ENCODE measurements around the gene SLC6A6. TPM values are rescaled to one million over a fixed set of nuclear protein-coding genes. Genes with fewer than 3 reads are reported as not detected.

SLC6A6 gene
- total RNA-seq, 2 experiments from 2014 or later: 43.4 to 48.8 TPM

DNA sequence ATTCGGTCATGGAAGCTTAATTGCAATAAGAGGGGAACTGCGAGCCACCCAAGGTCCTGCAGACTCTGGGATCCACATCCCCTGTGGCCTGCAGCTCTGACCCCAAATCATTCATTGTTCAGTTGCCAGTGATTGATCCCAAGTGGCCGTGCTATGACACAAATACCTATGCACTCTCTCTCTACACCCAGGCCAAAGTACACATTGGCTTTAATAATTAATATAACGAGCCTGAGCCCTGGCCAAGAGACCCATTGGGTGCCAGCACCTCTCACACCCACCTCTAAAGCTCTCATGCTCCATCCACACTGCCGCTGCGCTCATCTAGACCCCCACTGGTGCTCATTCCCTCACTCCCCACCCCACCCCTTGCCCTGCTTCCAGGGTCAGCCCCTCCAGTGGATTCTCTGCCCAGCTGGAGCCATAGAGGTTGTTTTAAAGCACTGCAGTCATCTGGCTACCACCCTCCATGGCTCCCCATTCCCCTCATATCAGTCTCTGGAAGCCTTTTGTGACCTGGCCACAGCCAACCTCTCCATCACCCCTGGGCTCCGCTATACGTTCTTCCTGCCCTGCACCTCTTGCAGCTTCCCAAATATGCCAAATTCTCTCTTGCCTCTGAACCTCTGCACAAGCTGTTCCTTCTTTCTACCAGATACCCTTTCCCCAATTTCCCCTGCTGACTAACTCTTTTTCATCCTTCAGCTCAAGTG is 37.7 kb upstream of the SLC6A6 start:
- H3K27me3 Mint-ChIP-seq: no peaks in the 10 kb centered on the region
- ChIA-PET CTCF (no interaction called here), POLR2A (no interaction called here)
- no peak for TF ChIP-seq CTCF (IDR thresholded peaks at IDR 0.05)
- intact Hi-C loops (cut with micrococcal nuclease): no loop called here
- no peak for ATAC-seq
- H3K4me1 Mint-ChIP-seq (ENCODE audit: low read depth): no peaks in the 10 kb centered on the region
- no peaks in the 10 kb centered on the region for H3K36me3 Mint-ChIP-seq (ENCODE audit: low read depth)
- no peak for DNase-seq
- H3K27ac Mint-ChIP-seq: no peak overlapping the region
- H3K9me3 Mint-ChIP-seq: no peaks in the 10 kb centered on the region
- H3K4me3 Mint-ChIP-seq: no peak overlapping the region

- CTCF ChIA-PET: no interaction called here
- no peak for TF ChIP-seq CTCF (IDR thresholded peaks at IDR 0.05)
- DNase-seq: no peak
- Mint-ChIP-seq H3K27me3 (no peaks in the 10 kb centered on the region), H3K4me3 (no peak overlapping the region), H3K4me1 (ENCODE audit: low read depth) (no peaks in the 10 kb centered on the region), H3K36me3 (ENCODE audit: low read depth) (no peaks in the 10 kb centered on the region), H3K9me3 (no peaks in the 10 kb centered on the region), H3K27ac (no peak overlapping the region)
- intact Hi-C loops (cut with micrococcal nuclease): no loop called here
- POLR2A ChIA-PET: no interaction called here
- ATAC-seq: no peak
Observed at GRCh38 chr3:14366248-14366647, 36.2 kb upstream of the SLC6A6 start.

DNA sequence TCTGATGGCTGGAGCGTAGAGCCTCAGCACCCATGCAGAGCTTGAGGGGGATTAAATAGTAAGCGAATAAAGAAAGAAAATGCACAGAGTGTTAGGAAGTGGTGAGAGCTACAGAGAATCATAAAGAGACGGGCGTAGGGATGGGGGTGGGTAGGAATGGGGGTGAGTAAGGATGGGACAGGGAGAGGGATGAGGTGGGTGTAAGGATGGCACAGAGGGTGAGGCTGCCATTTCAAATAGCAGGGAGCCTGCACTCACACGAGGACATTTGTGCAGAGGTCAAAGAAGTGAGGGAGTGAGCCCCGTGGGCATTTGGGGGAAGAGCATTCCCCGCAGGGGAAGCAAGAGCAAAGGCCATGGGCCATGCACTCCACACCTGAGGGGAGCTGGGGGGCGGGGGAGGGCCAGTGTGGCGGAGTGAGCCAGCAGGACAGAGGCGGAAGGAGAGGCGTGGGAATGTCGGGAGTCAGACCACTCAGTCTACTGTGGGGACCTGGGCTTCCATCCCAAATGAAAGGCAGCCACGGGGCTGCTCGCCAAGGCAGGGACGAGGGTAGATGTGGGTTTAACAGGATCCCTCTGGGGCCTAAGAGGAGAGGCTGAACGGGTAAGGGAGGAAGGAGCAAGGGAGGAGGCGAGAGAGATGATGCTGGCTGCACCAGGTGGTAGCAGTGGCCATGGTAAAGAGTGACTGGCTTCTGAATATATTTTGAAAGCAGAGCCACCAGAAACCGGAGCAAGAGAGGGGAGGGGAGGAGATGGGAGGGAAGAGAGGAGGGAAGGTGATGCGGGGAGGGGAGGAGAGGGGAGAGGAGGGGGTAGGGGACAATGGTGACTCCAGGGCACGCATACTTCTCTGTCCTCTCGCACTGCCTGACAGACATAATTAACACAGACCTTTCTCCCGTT is 35.2 kb upstream of the SLC6A6 start:
- intact Hi-C loops (cut with micrococcal nuclease): no loop called here
- Mint-ChIP-seq H3K36me3 (ENCODE audit: low read depth) (no peaks in the 10 kb centered on the region), H3K4me1 (ENCODE audit: low read depth) (no peaks in the 10 kb centered on the region), H3K27ac (no peak overlapping the region), H3K4me3 (no peak overlapping the region), H3K27me3 (no peaks in the 10 kb centered on the region), H3K9me3 (no peaks in the 10 kb centered on the region)
- ATAC-seq: no peak
- TF ChIP-seq CTCF (IDR thresholded peaks at IDR 0.05): no peak
- POLR2A ChIA-PET: no interaction called here
- no peak for DNase-seq
- CTCF ChIA-PET: interaction anchor here (0.5 kb wide), 1 partner anchor 101 kb away, joined by 3 read pairs; no protein-coding TSS in a partner anchor

- DNase-seq (no peak), ATAC-seq (no peak)
- Mint-ChIP-seq H3K4me1 (ENCODE audit: low read depth) (no peaks in the 10 kb centered on the region), H3K27ac (no peak overlapping the region), H3K36me3 (ENCODE audit: low read depth) (no peaks in the 10 kb centered on the region), H3K27me3 (no peaks in the 10 kb centered on the region), H3K4me3 (no peak overlapping the region), H3K9me3 (no peaks in the 10 kb centered on the region)
- ChIA-PET CTCF (no interaction called here), POLR2A (no interaction called here)
- no peak for TF ChIP-seq CTCF (IDR thresholded peaks at IDR 0.05)
- intact Hi-C loops (cut with micrococcal nuclease): no loop called here
Observed at GRCh38 chr3:14368146-14368545, 34.3 kb upstream of the SLC6A6 start.

DNA sequence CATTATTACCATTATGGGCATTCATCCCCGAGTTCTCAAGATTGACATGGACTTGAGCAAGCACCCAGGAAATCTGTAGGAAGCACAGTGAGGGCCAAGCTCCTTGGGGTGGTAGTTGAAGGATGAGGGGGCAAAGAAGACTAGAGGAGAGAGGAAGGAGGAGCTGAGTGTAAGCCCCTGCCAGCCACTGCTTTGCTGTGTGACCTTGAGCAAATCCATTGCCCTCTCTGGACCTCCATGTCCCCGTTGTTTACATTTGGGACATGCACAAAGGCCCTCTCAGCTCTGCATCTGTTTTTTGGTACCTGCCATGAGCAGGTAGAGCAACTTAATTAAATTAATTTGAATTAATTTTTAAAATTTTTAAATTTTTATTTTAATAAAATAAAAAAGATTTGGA is 33.5 kb upstream of the SLC6A6 start:
- H3K27ac Mint-ChIP-seq: no peak overlapping the region
- DNase-seq (no peak), ATAC-seq (no peak)
- no peaks in the 10 kb centered on the region for H3K36me3 Mint-ChIP-seq (ENCODE audit: low read depth)
- no peaks in the 10 kb centered on the region for H3K27me3 Mint-ChIP-seq
- no peaks in the 10 kb centered on the region for H3K4me1 Mint-ChIP-seq (ENCODE audit: low read depth)
- no peak overlapping the region for H3K4me3 Mint-ChIP-seq
- ChIA-PET CTCF (no interaction called here), POLR2A (no interaction called here)
- H3K9me3 Mint-ChIP-seq: no peaks in the 10 kb centered on the region
- TF ChIP-seq CTCF (IDR thresholded peaks at IDR 0.05): no peak
- intact Hi-C loops (cut with micrococcal nuclease): no loop called here
